ENCODE results near the gene OPCML. TPM values are rescaled to one million over a fixed set of nuclear protein-coding genes. Genes with fewer than 3 reads are reported as not detected.

Gene OPCML
- polyA plus RNA-seq (0.04 to 0.09 TPM in 2 of 3 replicates, not detected in the other), polyA minus RNA-seq (0.10 TPM in 1 of 3 replicates, not detected in the others)
- not detected for polyA plus RNA-seq (2011; ENCODE audit: low read depth)
- polyA plus RNA-seq (2011; cell fraction: cytosol; rRNA removed) = 0.05 and 0.09 TPM in 2 replicates
- polyA plus RNA-seq (2011; cell fraction: nucleus; rRNA removed) = 0.01 and 0.03 TPM in 2 replicates
- polyA plus RNA-seq (2012; ENCODE audit: low replicate concordance) = not detected in 2 replicates
- polyA minus RNA-seq (2011; cell fraction: cytosol; rRNA and poly(A)+ RNA removed) = not detected
- polyA minus RNA-seq (2011; cell fraction: nucleus; rRNA and poly(A)+ RNA removed) = 0.08 TPM in 1 of 2 replicates, not detected in the other

DNA sequence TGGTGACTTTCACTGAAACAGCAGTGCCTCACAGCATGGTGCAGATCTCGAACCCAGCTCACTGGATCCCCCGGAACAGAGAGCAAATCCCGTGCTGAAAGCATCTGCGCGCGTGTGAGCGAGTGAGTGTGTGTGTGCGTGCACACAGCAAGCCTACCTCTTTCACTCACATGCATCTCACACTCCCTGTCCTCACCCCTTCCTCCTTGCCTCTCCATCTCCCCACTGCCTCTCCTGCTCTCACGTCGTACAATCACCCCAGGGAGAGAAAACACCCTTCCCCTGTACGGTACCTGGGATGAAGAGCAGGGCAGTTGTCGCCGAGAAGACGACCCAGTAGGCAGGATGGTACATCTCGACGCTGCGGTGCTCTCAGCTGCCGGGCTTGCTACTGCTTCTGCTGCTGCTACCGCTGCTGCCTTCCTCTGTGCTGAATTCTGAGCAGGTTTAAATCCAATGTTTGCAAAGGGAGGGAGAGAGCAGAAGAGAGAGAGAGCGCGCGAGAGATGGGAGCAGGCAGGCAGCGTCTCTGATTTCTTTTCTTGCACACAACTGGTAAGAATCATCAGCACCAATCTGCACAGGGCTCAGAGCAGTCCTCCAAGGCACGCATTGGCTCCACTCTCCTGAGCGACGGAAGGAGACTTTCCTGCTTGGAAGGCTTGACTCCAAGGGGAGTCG lies at the start of gene OPCML:
OPCML (minus strand) TSS at position 531 of the 681 bp plus-strand sequence.
- DNase-seq (ENCODE audit: low read depth, low spot score) (no peak), FAIRE-seq (no peak)
- Histone ChIP-seq H3K9me3 (ENCODE audit: control insufficient read depth, low read depth, low read length) (no peaks in the 10 kb centered on the region), H4K20me1 (ENCODE audit: control insufficient read depth, extremely low read depth, insufficient read depth, low read length) (no peaks in the 10 kb centered on the region), H3K79me2 (ENCODE audit: control insufficient read depth, insufficient read depth, low read length) (no peaks in the 10 kb centered on the region), H3K27me3 (ENCODE audit: control insufficient read depth, extremely low read depth, insufficient read depth, low read length) (peaks cover 34% of the 10 kb centered on the region), H3K9me1 (ENCODE audit: control insufficient read depth, extremely low read depth, insufficient read depth, low read length) (no peaks in the 10 kb centered on the region), H3K36me3 (ENCODE audit: control insufficient read depth in 2 of 2, extremely low read depth in 1 of 2, insufficient read depth in 2 of 2, low read length in 2 of 2) (no peaks in the 10 kb centered on the region), H3K4me2 (ENCODE audit: control insufficient read depth, extremely low read depth, insufficient read depth, low read depth, low read length) (no peak within 1 kb of the TSS), H2AFZ (ENCODE audit: control insufficient read depth, low read length) (peak within 1 kb of the TSS; percentile 50), H3K9ac (ENCODE audit: control insufficient read depth, extremely low read depth, insufficient read depth, low read length) (no peak within 1 kb of the TSS), H3K4me3 (ENCODE audit: control insufficient read depth in 2 of 3, extremely low read depth in 1 of 3, insufficient read depth in 2 of 3, low read depth in 1 of 3, low read length in 3 of 3) (no peak within 1 kb of the TSS), H3K27ac (ENCODE audit: control insufficient read depth, insufficient read depth, low read length) (no peak within 1 kb of the TSS), H3K4me1 (ENCODE audit: control insufficient read depth, extremely low read depth, insufficient read depth, low read length) (peaks cover 5% of the 10 kb centered on the region)
- dilution Hi-C loops (cut with MboI; ENCODE audit: extremely low pct_ligation_motif_present, low sequenced_read_pairs) = no loop called here
- TF ChIP-seq, protein P1, sequence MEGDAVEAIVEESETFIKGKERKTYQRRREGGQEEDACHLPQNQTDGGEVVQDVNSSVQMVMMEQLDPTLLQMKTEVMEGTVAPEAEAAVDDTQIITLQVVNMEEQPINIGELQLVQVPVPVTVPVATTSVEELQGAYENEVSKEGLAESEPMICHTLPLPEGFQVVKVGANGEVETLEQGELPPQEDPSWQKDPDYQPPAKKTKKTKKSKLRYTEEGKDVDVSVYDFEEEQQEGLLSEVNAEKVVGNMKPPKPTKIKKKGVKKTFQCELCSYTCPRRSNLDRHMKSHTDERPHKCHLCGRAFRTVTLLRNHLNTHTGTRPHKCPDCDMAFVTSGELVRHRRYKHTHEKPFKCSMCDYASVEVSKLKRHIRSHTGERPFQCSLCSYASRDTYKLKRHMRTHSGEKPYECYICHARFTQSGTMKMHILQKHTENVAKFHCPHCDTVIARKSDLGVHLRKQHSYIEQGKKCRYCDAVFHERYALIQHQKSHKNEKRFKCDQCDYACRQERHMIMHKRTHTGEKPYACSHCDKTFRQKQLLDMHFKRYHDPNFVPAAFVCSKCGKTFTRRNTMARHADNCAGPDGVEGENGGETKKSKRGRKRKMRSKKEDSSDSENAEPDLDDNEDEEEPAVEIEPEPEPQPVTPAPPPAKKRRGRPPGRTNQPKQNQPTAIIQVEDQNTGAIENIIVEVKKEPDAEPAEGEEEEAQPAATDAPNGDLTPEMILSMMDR (optimal IDR thresholded peaks at IDR 0.05 in 1 of 3, IDR thresholded peaks at IDR 0.05 in 1 of 3, conservative IDR thresholded peaks at IDR 0.05 in 1 of 3; ENCODE audit: extremely low read depth in 1 of 3, insufficient read depth in 2 of 3, low read length in 3 of 3) = no peak
- no peak for TF ChIP-seq EZH2 (IDR thresholded peaks at IDR 0.05; ENCODE audit: low read length)

DNA sequence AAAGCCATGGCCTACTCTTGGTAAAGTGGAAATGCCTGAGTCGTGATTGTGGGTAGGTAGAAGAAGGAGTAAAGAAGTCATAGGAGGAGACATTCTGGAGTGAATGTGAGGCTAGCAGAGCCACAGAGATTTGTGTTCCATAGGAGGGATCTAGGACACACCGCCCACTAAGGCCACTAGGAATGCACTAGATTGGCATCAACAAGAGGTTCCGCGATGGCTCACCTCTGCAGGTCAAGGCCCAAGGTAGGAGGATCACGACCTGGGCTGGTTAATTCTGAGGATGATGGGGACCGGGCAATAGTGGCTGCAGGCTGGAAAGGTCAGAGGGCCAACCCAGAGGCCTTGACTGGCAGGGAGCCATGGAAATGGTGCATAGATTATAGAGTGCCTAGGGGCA lies 48.8 kb upstream of the OPCML start:
- no peaks in the 10 kb centered on the region for H3K27me3 ChIP-seq (ENCODE audit: control insufficient read depth, extremely low read depth, insufficient read depth, low read length)
- TF ChIP-seq, protein P1 (optimal IDR thresholded peaks at IDR 0.05 in 1 of 3, IDR thresholded peaks at IDR 0.05 in 1 of 3, conservative IDR thresholded peaks at IDR 0.05 in 1 of 3; ENCODE audit: extremely low read depth in 1 of 3, insufficient read depth in 2 of 3, low read length in 3 of 3) = no peak
- no peak for TF ChIP-seq EZH2 (IDR thresholded peaks at IDR 0.05; ENCODE audit: low read length)
- H3K4me3 ChIP-seq (ENCODE audit: control insufficient read depth in 2 of 3, extremely low read depth in 1 of 3, insufficient read depth in 2 of 3, low read depth in 1 of 3, low read length in 3 of 3) = no peak overlapping the region
- no peak overlapping the region for H3K27ac ChIP-seq (ENCODE audit: control insufficient read depth, insufficient read depth, low read length)
- no peaks in the 10 kb centered on the region for H4K20me1 ChIP-seq (ENCODE audit: control insufficient read depth, extremely low read depth, insufficient read depth, low read length)
- H2AFZ ChIP-seq (ENCODE audit: control insufficient read depth, low read length) = no peak overlapping the region
- H3K9me3 ChIP-seq (ENCODE audit: control insufficient read depth, low read depth, low read length) = no peaks in the 10 kb centered on the region
- no peaks in the 10 kb centered on the region for H3K4me1 ChIP-seq (ENCODE audit: control insufficient read depth, extremely low read depth, insufficient read depth, low read length)
- FAIRE-seq (no peak), DNase-seq (ENCODE audit: low read depth, low spot score) (no peak)
- H3K79me2 ChIP-seq (ENCODE audit: control insufficient read depth, insufficient read depth, low read length) = no peaks in the 10 kb centered on the region
- no peaks in the 10 kb centered on the region for H3K9me1 ChIP-seq (ENCODE audit: control insufficient read depth, extremely low read depth, insufficient read depth, low read length)
- dilution Hi-C loops (cut with MboI; ENCODE audit: extremely low pct_ligation_motif_present, low sequenced_read_pairs) = no loop called here
- no peak overlapping the region for H3K4me2 ChIP-seq (ENCODE audit: control insufficient read depth, extremely low read depth, insufficient read depth, low read depth, low read length)
- H3K9ac ChIP-seq (ENCODE audit: control insufficient read depth, extremely low read depth, insufficient read depth, low read length) = no peak overlapping the region
- H3K36me3 ChIP-seq (ENCODE audit: control insufficient read depth in 2 of 2, extremely low read depth in 1 of 2, insufficient read depth in 2 of 2, low read length in 2 of 2) = no peaks in the 10 kb centered on the region

All from keratinocyte (primary cell).